H9 (cell line): ENCODE measurements around the gene TOMM7. TPM values are rescaled to one million over a fixed set of nuclear protein-coding genes. Genes with fewer than 3 reads are reported as not detected.
"Not testable (repeated sequence)": the region's sequence is repeated elsewhere in the genome, so short reads cannot be mapped to it uniquely, and the experiment has no call there.

ENCODE experiments used
- DNase-seq: peaks from one replicate; pipeline ENCODE4 v3.0.0-alpha.2; 2017
- H2AFZ ChIP-seq: one replicate; pipeline ENCODE4 v1.6.1; 2013; ENCODE audit warnings: mild to moderate bottlenecking, low read length, control low read depth, moderate library complexity
- H2AK5ac ChIP-seq: 2 replicates; pipeline ENCODE4 v1.6.1; 2013; ENCODE audit warnings: low read length, control low read depth, mixed read lengths; ENCODE audit not compliant: insufficient read length
- H2BK120ac ChIP-seq: one replicate; pipeline ENCODE4 v1.6.1; 2013; ENCODE audit warnings: low read depth, mild to moderate bottlenecking, low read length, control low read depth, inconsistent platforms; ENCODE audit not compliant: poor library complexity, severe bottlenecking
- H2BK12ac ChIP-seq: 2 replicates; pipeline ENCODE4 v1.6.1; 2013; ENCODE audit warnings: low read length, control low read depth, mixed read lengths, low read depth; ENCODE audit not compliant: insufficient read length
- H2BK15ac ChIP-seq: 2 replicates; pipeline ENCODE4 v1.6.1; 2013; ENCODE audit warnings: low read depth, low read length, control low read depth
- H2BK20ac ChIP-seq: one replicate; pipeline ENCODE4 v1.6.1; 2013; ENCODE audit warnings: low read depth, mild to moderate bottlenecking, low read length, control low read depth, inconsistent platforms; ENCODE audit not compliant: poor library complexity, severe bottlenecking
- H2BK5ac ChIP-seq: 2 replicates; pipeline ENCODE4 v1.6.1; 2013; ENCODE audit warnings: low read length, control low read depth, mixed read lengths; ENCODE audit not compliant: insufficient read length
- H3K14ac ChIP-seq: 2 replicates; pipeline ENCODE4 v1.6.1; 2013; ENCODE audit warnings: low read length, control low read depth; ENCODE audit not compliant: insufficient read depth
- H3K18ac ChIP-seq: 2 replicates; pipeline ENCODE4 v1.6.1; 2013; ENCODE audit warnings: low read depth, mild to moderate bottlenecking, mixed read lengths, low read length, control low read depth; ENCODE audit not compliant: insufficient read length
- H3K23ac ChIP-seq: 2 replicates; pipeline ENCODE4 v1.6.1; 2013; ENCODE audit warnings: low read length, control low read depth, mixed read lengths, low read depth; ENCODE audit not compliant: insufficient read length
- H3K23me2 ChIP-seq: 2 replicates; pipeline ENCODE4 v1.6.1; 2013; ENCODE audit warnings: low read depth, mild to moderate bottlenecking, mixed read lengths, low read length, control low read depth; ENCODE audit not compliant: insufficient read length, poor library complexity, severe bottlenecking
- H3K27ac ChIP-seq: 2 replicates; pipeline ENCODE4 v1.5.1; 2013; ENCODE audit warnings: low read length, control low read depth, mixed read lengths, low read depth; ENCODE audit not compliant: insufficient read length
- H3K27me3 ChIP-seq: 2 replicates; pipeline ENCODE4 v1.6.1; 2013; ENCODE audit warnings: low read length, control low read depth, inconsistent platforms; ENCODE audit not compliant: insufficient read depth
- H3K4ac ChIP-seq: 2 replicates; pipeline ENCODE4 v1.6.1; 2013; ENCODE audit warnings: low read depth, mild to moderate bottlenecking, control low read depth, inconsistent platforms, low read length, moderate library complexity
- H3K4me1 ChIP-seq: 2 replicates; pipeline ENCODE4 v1.6.1; 2013; ENCODE audit warnings: low read length, control low read depth, inconsistent platforms; ENCODE audit not compliant: insufficient read depth
- H3K4me2 ChIP-seq: 2 replicates; pipeline ENCODE4 v1.6.1; 2013; ENCODE audit warnings: low read length, control low read depth, mixed read lengths; ENCODE audit not compliant: insufficient read length, insufficient read depth
- H3K56ac ChIP-seq: 2 replicates; pipeline ENCODE4 v1.6.1; 2013; ENCODE audit warnings: low read depth, mild to moderate bottlenecking, mixed read lengths, low read length, control low read depth; ENCODE audit not compliant: insufficient read length
- H3K79me1 ChIP-seq: 2 replicates; pipeline ENCODE4 v1.6.1; 2013; ENCODE audit warnings: low read depth, mild to moderate bottlenecking, moderate library complexity, low read length, control low read depth, inconsistent platforms; ENCODE audit not compliant: insufficient read depth, poor library complexity, severe bottlenecking
- H3K79me2 ChIP-seq: 2 replicates; pipeline ENCODE4 v1.6.1; 2013; ENCODE audit warnings: low read length, control low read depth, inconsistent platforms; ENCODE audit not compliant: insufficient read depth
- H3K9ac ChIP-seq: 2 replicates; pipeline ENCODE4 v1.6.1; 2013; ENCODE audit warnings: low read length, control low read depth, mixed read lengths; ENCODE audit not compliant: insufficient read length; ENCODE audit errors: extremely low read depth
- H3K9me3 ChIP-seq: one replicate; pipeline ENCODE4 v1.6.1; 2013; ENCODE audit warnings: low read depth, low read length, inconsistent platforms; ENCODE audit not compliant: control insufficient read depth
- H3T11ph ChIP-seq: one replicate; pipeline ENCODE4 v1.6.1; 2013; ENCODE audit warnings: mild to moderate bottlenecking, low read length, control low read depth, inconsistent platforms
- H4K20me1 ChIP-seq: one replicate; pipeline ENCODE4 v1.6.1; 2013; ENCODE audit not compliant: control insufficient read depth, insufficient read length, insufficient read depth
- H4K5ac ChIP-seq: 2 replicates; pipeline ENCODE4 v1.6.1; 2013; ENCODE audit warnings: low read depth, mild to moderate bottlenecking, mixed read lengths, low read length, control low read depth; ENCODE audit not compliant: insufficient read length
- H4K8ac ChIP-seq: replicated peaks from 2 replicates; pipeline ENCODE4 v1.6.1; 2013; ENCODE audit warnings: low read length, control low read depth, mixed read lengths, low read depth; ENCODE audit not compliant: insufficient read length
- H4K91ac ChIP-seq: 2 replicates; pipeline ENCODE4 v1.6.1; 2013; ENCODE audit warnings: low read depth, mild to moderate bottlenecking, moderate library complexity, mixed read lengths, low read length, control low read depth; ENCODE audit not compliant: insufficient read length
- H3K27ac Mint-ChIP-seq, 3 experiments: 2 replicates in 2 of 3; 3 replicates in 1 of 3; pipeline ENCODE4 v1.8.0; 2020 to 2021; ENCODE audit warnings: mixed read lengths in 3 of 3, mild to moderate bottlenecking in 1 of 3, moderate library complexity in 1 of 3
- H3K27me3 Mint-ChIP-seq: 2 replicates; pipeline ENCODE4 v1.8.0; 2021; ENCODE audit warnings: low read depth, mild to moderate bottlenecking, moderate library complexity, mixed read lengths
- H3K36me3 Mint-ChIP-seq, 3 experiments: 2 replicates in 2 of 3; 3 replicates in 1 of 3; pipeline ENCODE4 v1.8.0; 2020 to 2021; ENCODE audit warnings: low read depth in 3 of 3, mixed read lengths in 3 of 3; ENCODE audit not compliant: insufficient read depth in 1 of 3
- H3K4me1 Mint-ChIP-seq, 2 experiments: 2 replicates each; pipeline ENCODE4 v1.8.0; 2020; ENCODE audit warnings: mixed read lengths in 2 of 2
- H3K4me3 Mint-ChIP-seq, 2 experiments: 2 replicates in 1 of 2; 3 replicates in 1 of 2; pipeline ENCODE4 v1.8.0; 2020 to 2021; ENCODE audit warnings: mild to moderate bottlenecking in 2 of 2, mixed read lengths in 2 of 2, moderate library complexity in 1 of 2
- H3K9me3 Mint-ChIP-seq, 2 experiments: 2 replicates in 1 of 2; 3 replicates in 1 of 2; pipeline ENCODE4 v1.8.0; 2020; ENCODE audit warnings: mild to moderate bottlenecking in 2 of 2, mixed read lengths in 2 of 2, moderate library complexity in 1 of 2
- CTCF ChIP-seq: fragments of 200-600 bp; sonication (generic); conservative IDR thresholded peaks from 3 replicates; pipeline ENCODE4 v1.8.0; 2021; ENCODE audit warnings: antibody characterized with exemption, mild to moderate bottlenecking
- WGBS: extraction: QIAGEN DNeasy Blood & Tissue Kit; methylation state at CpG from one replicate; pipeline ENCODE4 v1.1.7; 2013; ENCODE audit warnings: missing lambda C conversion rate, low lambda C conversion rate, mixed read lengths; ENCODE audit not compliant: insufficient read length; ENCODE audit errors: extremely low coverage; 5-methylcytosine and 5-hydroxymethylcytosine counted together
- total RNA-seq: library from RNA; stranded (reverse); gene quantifications from 2 replicates; pipeline ENCODE4 v1.2.1, GENCODE V29; 2021

Gene TOMM7
- total RNA-seq, 1 experiment from 2014 or later = 368 TPM

- TF ChIP-seq CTCF = no peak
- H2AK5ac ChIP-seq = no peak overlapping the region
- no peak overlapping the region for H3K4me3 Mint-ChIP-seq
- H3K79me2 ChIP-seq = no peaks in the 10 kb centered on the region
- no peak overlapping the region for H3K4ac ChIP-seq
- no peak overlapping the region for H2BK15ac ChIP-seq
- DNase-seq = no peak
- H3K56ac ChIP-seq = no peak overlapping the region
- no peaks in the 10 kb centered on the region for H3K4me1 ChIP-seq
- H3K9me3 Mint-ChIP-seq = no peaks in the 10 kb centered on the region
- no peak overlapping the region for H2BK12ac ChIP-seq
- H4K8ac ChIP-seq = no peak overlapping the region
- H3K23ac ChIP-seq = no peak overlapping the region
- WGBS = no CpG with 5 or more reads among the region's 5 CpGs
- H2BK5ac ChIP-seq = no peak overlapping the region
- no peak overlapping the region for H3T11ph ChIP-seq
- no peak overlapping the region for H4K5ac ChIP-seq
- H3K27ac Mint-ChIP-seq = no peak overlapping the region
- H2AFZ ChIP-seq = no peak overlapping the region
- H3K36me3 Mint-ChIP-seq = peaks cover 0 to 2% (median 0%) of the 10 kb centered on the region in 3 experiments; a peak in 2 of 7 replicates
- H3K14ac ChIP-seq = no peak overlapping the region
- no peak overlapping the region for H3K9ac ChIP-seq
- peaks cover 4 to 5% of the 10 kb centered on the region in 2 experiments; a peak in 2 of 4 replicates for H3K4me1 Mint-ChIP-seq
- no peak overlapping the region for H2BK20ac ChIP-seq
- no peaks in the 10 kb centered on the region for H3K23me2 ChIP-seq
- no peak overlapping the region for H3K27ac ChIP-seq
- no peaks in the 10 kb centered on the region for H3K9me3 ChIP-seq
- no peaks in the 10 kb centered on the region for H3K27me3 Mint-ChIP-seq
- H3K27me3 ChIP-seq = no peaks in the 10 kb centered on the region
- no peaks in the 10 kb centered on the region for H4K20me1 ChIP-seq
- H3K79me1 ChIP-seq = no peaks in the 10 kb centered on the region
- H3K18ac ChIP-seq = no peak overlapping the region
- no peak overlapping the region for H2BK120ac ChIP-seq
- H4K91ac ChIP-seq = no peak overlapping the region
- H3K4me2 ChIP-seq = no peak overlapping the region
Measured at GRCh38 chr7:22781230-22781711, 41.4 kb downstream of the TOMM7 start.

GRCh38 chr7:22779730-22780323, 42.8 kb downstream of the TOMM7 start:
- H3K9me3 Mint-ChIP-seq, H3K4ac ChIP-seq, H2BK12ac ChIP-seq, H4K5ac ChIP-seq, H2BK5ac ChIP-seq, DNase-seq, H2BK15ac ChIP-seq, H3K4me2 ChIP-seq, H2AK5ac ChIP-seq, H3K79me2 ChIP-seq, H3K27me3 Mint-ChIP-seq, H4K91ac ChIP-seq, H3K23ac ChIP-seq, H4K20me1 ChIP-seq, H3K9ac ChIP-seq, H3K79me1 ChIP-seq, H3K23me2 ChIP-seq, H3T11ph ChIP-seq, H3K4me3 Mint-ChIP-seq, H3K18ac ChIP-seq, H3K56ac ChIP-seq, H3K14ac ChIP-seq, H2BK120ac ChIP-seq, H3K36me3 Mint-ChIP-seq, H2BK20ac ChIP-seq, H3K9me3 ChIP-seq, H3K4me1 Mint-ChIP-seq, H3K27me3 ChIP-seq, H4K8ac ChIP-seq, H3K27ac Mint-ChIP-seq, H3K4me1 ChIP-seq, H2AFZ ChIP-seq, H3K27ac ChIP-seq: not testable (repeated sequence)
- no CpG with 5 or more reads among the region's 4 CpGs for WGBS
